CD4-positive, CD25-positive, alpha-beta regulatory T cell (primary cell): ENCODE measurements around the gene SLC26A4. TPM values are rescaled to one million over a fixed set of nuclear protein-coding genes. Genes with fewer than 3 reads are reported as not detected.

Experiments
- ATAC-seq, 2 donors: fragments of 150-1000 bp; cut with Tn5 transposase; one replicate each; pipeline ENCODE4 v1.10.0; 2021; ENCODE audit warnings: low read depth in 2 of 2, moderate number of reproducible peaks in 2 of 2, moderate library complexity in 1 of 2
- DNase-seq, 3 donors: peaks; one replicate each; pipeline versions ENCODE4 v3.0.0 to v3.0.0-alpha.2; 2012 to 2022; ENCODE audit warnings: mixed read lengths in 1 of 3
- H3K27ac ChIP-seq: one replicate; pipeline ENCODE4 v1.7.0; 2013; ENCODE audit warnings: mild to moderate bottlenecking, low read length; ENCODE audit not compliant: insufficient read depth, poor library complexity, severe bottlenecking
- H3K27me3 ChIP-seq: one replicate; pipeline ENCODE4 v1.7.0; 2013; ENCODE audit warnings: low read length; ENCODE audit not compliant: control insufficient read depth, insufficient read depth
- H3K36me3 ChIP-seq: one replicate; pipeline ENCODE4 v1.7.0; 2013; ENCODE audit warnings: mild to moderate bottlenecking, low read length, moderate library complexity; ENCODE audit not compliant: control insufficient read depth, insufficient read depth
- H3K4me1 ChIP-seq: 2 replicates; pipeline ENCODE4 v1.7.0; 2013; ENCODE audit warnings: mild to moderate bottlenecking, low read length; ENCODE audit not compliant: insufficient read depth, control insufficient read depth, poor library complexity, severe bottlenecking
- H3K4me3 ChIP-seq: one replicate; pipeline ENCODE4 v1.7.0; 2013; ENCODE audit warnings: low read depth, mild to moderate bottlenecking, low read length, moderate library complexity
- H3K9me3 ChIP-seq, 2 experiments: 1 replicate in 1 of 2; 2 replicates in 1 of 2; pipeline ENCODE4 v1.7.0; 2013; ENCODE audit warnings: low read length in 2 of 2, mild to moderate bottlenecking in 1 of 2, moderate library complexity in 1 of 2; ENCODE audit not compliant: control insufficient read depth in 2 of 2
- H3K27ac Mint-ChIP-seq, 3 donors: one replicate each; pipeline ENCODE4 v1.8.0; 2020 to 2022; ENCODE audit warnings: mild to moderate bottlenecking in 3 of 3, mixed read lengths in 3 of 3, moderate library complexity in 2 of 3
- H3K27me3 Mint-ChIP-seq: one replicate; pipeline ENCODE4 v1.8.0; 2022; ENCODE audit warnings: mild to moderate bottlenecking, mixed read lengths
- H3K36me3 Mint-ChIP-seq: one replicate; pipeline ENCODE4 v1.8.0; 2020; ENCODE audit warnings: mixed read lengths
- H3K4me1 Mint-ChIP-seq, 4 donors: one replicate each; pipeline ENCODE4 v1.8.0; 2020 to 2022; ENCODE audit warnings: mixed read lengths in 4 of 4, mild to moderate bottlenecking in 1 of 4
- H3K4me3 Mint-ChIP-seq, 4 donors: one replicate each; pipeline ENCODE4 v1.8.0; 2020 to 2022; ENCODE audit warnings: mild to moderate bottlenecking in 4 of 4, mixed read lengths in 4 of 4, moderate library complexity in 3 of 4
- H3K9me3 Mint-ChIP-seq, 7 donors: one replicate each; pipeline ENCODE4 v1.8.0; 2020 to 2022; ENCODE audit warnings: mixed read lengths in 7 of 7, mild to moderate bottlenecking in 3 of 7, moderate library complexity in 2 of 7
- polyA plus RNA-seq, 4 donors: library from polyadenylated mRNA; unstranded; fragments of 300-500 nt; fragmentation: Illumina TruSeq; gene quantifications; one replicate each; pipeline ENCODE4 v1.2.3, GENCODE V29; 2021
- total RNA-seq: library from RNA; stranded (reverse); gene quantifications from one replicate; pipeline ENCODE4 v1.2.3, GENCODE V29; 2022

SLC26A4 gene
- total and polyA plus RNA-seq, 5 donors from 2014 or later, result 0.10 to 0.21 (median 0.11) TPM; not detected in 2

DNA sequence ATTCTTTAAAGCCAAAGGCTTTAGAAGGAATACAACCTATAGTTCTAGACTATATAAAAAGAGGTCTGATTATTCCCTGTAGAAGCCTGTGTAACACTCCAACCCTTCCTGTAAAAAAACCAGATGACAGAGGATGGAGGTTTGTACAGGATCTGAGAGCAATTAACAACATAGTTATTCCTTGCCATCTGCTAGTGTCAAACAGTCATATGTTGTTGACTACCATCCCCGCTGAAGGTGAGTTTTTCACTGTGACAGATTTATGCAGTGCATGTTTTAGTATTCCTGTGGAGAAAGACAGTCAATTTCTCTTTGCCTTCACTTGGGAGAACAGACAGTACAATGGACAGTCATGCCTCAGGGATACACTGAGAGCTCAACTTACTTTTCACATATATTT is 19.0 kb upstream of the SLC26A4 start:
- H3K27ac ChIP-seq, result no peak overlapping the region
- no peak for ATAC-seq
- no peaks in the 10 kb centered on the region for H3K4me1 ChIP-seq
- H3K27me3 ChIP-seq, result peaks cover 3% of the 10 kb centered on the region
- Mint-ChIP-seq H3K27ac (no peak overlapping the region), H3K36me3 (no peaks in the 10 kb centered on the region), H3K4me1 (peaks cover 6 to 14% (median 12%) of the 10 kb centered on the region in 4 donors), H3K4me3 (no peak overlapping the region), H3K27me3 (peaks cover 29% of the 10 kb centered on the region), H3K9me3 (peaks cover 0 to 7% (median 4%) of the 10 kb centered on the region in 7 donors)
- H3K36me3 ChIP-seq, result no peaks in the 10 kb centered on the region
- no peak overlapping the region for H3K4me3 ChIP-seq
- H3K9me3 ChIP-seq, result no peaks in the 10 kb centered on the region
- DNase-seq, result no peak

DNA sequence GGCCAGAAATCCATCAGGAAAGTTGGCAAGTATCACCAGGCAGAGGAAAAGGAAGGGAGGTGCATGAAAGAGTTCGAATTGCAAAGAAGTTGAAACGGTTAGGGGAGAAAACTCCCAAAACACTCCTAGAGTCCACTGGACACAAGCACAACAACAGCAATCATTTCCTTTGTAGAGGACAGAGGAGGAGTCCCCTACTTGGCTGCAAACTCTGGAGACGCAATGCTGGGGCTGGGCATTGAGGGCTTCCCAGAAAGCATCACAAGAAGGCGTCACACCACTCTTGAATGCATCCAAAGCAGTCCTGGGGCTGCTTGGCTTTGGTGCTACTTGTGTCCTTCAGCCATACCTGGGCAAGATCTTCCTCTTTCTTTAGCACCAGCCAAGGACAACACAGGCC is 18.1 kb upstream of the SLC26A4 start:
- Histone ChIP-seq H3K9me3 (no peaks in the 10 kb centered on the region), H3K4me1 (no peaks in the 10 kb centered on the region), H3K27me3 (peaks cover 3% of the 10 kb centered on the region), H3K4me3 (no peak overlapping the region), H3K27ac (no peak overlapping the region), H3K36me3 (no peaks in the 10 kb centered on the region)
- ATAC-seq (no peak), DNase-seq (no peak)
- no peak overlapping the region for H3K27ac Mint-ChIP-seq
- peaks cover 29% of the 10 kb centered on the region for H3K27me3 Mint-ChIP-seq
- peaks cover 6 to 14% (median 12%) of the 10 kb centered on the region in 4 donors for H3K4me1 Mint-ChIP-seq
- peaks cover 0 to 8% (median 4%) of the 10 kb centered on the region in 7 donors for H3K9me3 Mint-ChIP-seq
- H3K36me3 Mint-ChIP-seq, result no peaks in the 10 kb centered on the region
- no peak overlapping the region for H3K4me3 Mint-ChIP-seq

DNA sequence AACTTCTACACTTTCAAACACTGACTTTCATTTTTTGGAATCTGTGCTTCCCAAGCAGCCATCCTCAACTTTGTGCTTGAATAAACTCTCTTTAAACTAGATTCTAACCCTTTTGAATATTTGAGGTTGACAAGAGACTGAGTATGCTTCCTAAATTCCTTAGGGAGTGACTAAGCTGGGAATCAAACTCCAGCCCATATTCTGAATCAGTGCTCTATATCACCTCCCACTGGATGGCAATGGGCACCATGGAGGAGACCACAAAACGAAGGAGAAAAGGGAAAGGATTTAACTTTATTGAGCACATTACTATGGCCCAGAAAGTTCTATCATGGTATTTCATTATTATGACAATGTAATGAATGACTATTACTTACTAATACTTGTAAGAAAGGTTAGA is 17.2 kb upstream of the SLC26A4 start:
- H3K36me3 ChIP-seq, result no peaks in the 10 kb centered on the region
- Mint-ChIP-seq H3K27me3 (peaks cover 29% of the 10 kb centered on the region), H3K36me3 (no peaks in the 10 kb centered on the region), H3K9me3 (peaks cover 0 to 8% (median 4%) of the 10 kb centered on the region in 7 donors), H3K4me3 (no peak overlapping the region), H3K4me1 (peaks cover 3 to 7% (median 6%) of the 10 kb centered on the region in 4 donors), H3K27ac (no peak overlapping the region)
- H3K27me3 ChIP-seq, result peaks cover 3% of the 10 kb centered on the region
- DNase-seq (no peak), ATAC-seq (no peak)
- no peaks in the 10 kb centered on the region for H3K4me1 ChIP-seq
- no peak overlapping the region for H3K27ac ChIP-seq
- no peaks in the 10 kb centered on the region for H3K9me3 ChIP-seq
- no peak overlapping the region for H3K4me3 ChIP-seq

DNA sequence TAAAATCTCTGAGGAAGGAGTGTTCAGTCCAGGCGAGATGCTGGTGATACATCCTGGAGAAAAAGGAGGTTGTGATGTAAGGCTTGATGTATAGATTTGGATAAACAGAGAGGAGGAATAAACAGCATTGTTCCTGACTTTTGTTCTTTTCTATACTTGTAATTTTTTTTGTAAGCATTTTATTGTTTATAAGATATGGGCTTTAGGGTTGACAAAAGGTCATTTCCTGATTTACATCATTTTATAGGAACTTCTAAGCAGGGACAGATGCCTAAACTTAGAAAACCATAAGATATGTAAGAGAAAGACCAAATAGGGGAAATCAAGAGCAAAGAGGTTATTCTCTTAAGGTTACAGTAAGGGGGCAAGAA is 16.7 kb upstream of the SLC26A4 start:
- no peaks in the 10 kb centered on the region for H3K36me3 ChIP-seq
- peaks cover 3% of the 10 kb centered on the region for H3K27me3 ChIP-seq
- Mint-ChIP-seq H3K9me3 (peaks cover 0 to 8% (median 4%) of the 10 kb centered on the region in 7 donors), H3K36me3 (no peaks in the 10 kb centered on the region), H3K4me3 (no peak overlapping the region), H3K4me1 (peaks cover 0 to 6% (median 1%) of the 10 kb centered on the region in 4 donors), H3K27ac (no peak overlapping the region), H3K27me3 (peaks cover 27% of the 10 kb centered on the region)
- H3K9me3 ChIP-seq, result no peaks in the 10 kb centered on the region
- ATAC-seq (no peak), DNase-seq (no peak)
- no peak overlapping the region for H3K27ac ChIP-seq
- no peaks in the 10 kb centered on the region for H3K4me1 ChIP-seq
- H3K4me3 ChIP-seq, result no peak overlapping the region

DNA sequence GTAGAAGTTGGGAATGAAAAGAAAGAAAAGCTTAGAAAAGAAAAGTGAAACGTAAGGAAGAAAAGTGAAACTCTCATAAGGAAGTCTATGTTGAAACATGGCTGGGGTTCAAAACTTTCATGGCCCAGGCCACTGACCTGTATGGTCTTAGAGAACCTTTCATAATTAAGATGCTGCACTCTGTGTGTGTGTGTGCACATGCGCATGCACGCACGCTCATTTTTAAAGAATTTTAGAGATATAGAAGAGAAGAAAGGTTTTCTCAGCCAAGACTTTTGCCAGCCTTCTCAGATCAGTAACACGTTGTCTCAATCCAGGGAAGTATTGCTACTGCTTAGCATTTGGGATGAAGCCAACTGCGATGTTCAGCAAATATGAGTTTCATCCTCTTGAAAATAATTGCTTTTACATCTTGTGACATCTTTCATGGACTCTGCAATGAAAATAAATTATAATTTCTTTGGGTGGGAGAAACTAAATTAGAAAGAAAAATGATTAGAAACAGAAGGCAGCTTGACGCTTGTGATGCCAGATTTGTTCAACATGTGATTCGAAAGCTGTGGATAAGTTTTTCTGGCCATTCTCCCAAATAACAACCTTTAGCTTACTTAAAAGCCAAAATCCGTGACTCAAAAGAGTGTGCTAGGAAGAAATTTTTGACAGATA is 16.2 kb upstream of the SLC26A4 start:
- Mint-ChIP-seq H3K4me1 (peaks cover 0 to 4% (median 1%) of the 10 kb centered on the region in 4 donors), H3K36me3 (no peaks in the 10 kb centered on the region), H3K9me3 (peaks cover 0 to 8% (median 4%) of the 10 kb centered on the region in 7 donors), H3K27me3 (peaks cover 25% of the 10 kb centered on the region), H3K4me3 (no peak overlapping the region), H3K27ac (no peak overlapping the region)
- H3K4me3 ChIP-seq, result no peak overlapping the region
- no peak overlapping the region for H3K27ac ChIP-seq
- ATAC-seq (no peak), DNase-seq (no peak)
- H3K9me3 ChIP-seq, result no peaks in the 10 kb centered on the region
- peaks cover 3% of the 10 kb centered on the region for H3K27me3 ChIP-seq
- no peaks in the 10 kb centered on the region for H3K4me1 ChIP-seq
- no peaks in the 10 kb centered on the region for H3K36me3 ChIP-seq

DNA sequence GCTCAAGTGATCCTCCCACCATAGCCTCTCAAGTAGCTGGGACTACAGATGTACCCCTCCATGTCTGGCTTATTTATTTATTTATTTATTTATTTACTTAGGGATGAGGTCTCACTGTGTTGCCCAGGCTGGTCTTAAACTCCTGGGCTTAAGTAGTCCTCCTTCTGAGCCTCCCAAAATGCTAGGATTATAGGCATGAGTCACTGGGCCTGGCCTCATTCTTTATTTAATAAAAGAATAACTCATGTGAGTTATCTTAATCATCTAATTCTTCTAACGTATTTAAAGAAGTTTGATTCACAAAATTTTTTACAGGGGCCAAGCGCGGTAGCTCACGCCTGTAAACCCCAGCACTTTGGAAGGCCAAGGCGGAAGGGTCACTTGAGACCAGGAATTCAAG is 8.0 kb upstream of the SLC26A4 start:
- DNase-seq (no peak), ATAC-seq (no peak)
- Mint-ChIP-seq H3K27me3 (peaks cover 23% of the 10 kb centered on the region), H3K9me3 (peaks cover 0 to 12% (median 0%) of the 10 kb centered on the region in 7 donors), H3K4me1 (peaks cover 0 to 3% (median 0%) of the 10 kb centered on the region in 4 donors), H3K4me3 (no peak overlapping the region), H3K27ac (no peak overlapping the region), H3K36me3 (peaks cover 6% of the 10 kb centered on the region)
- Histone ChIP-seq H3K27ac (no peak overlapping the region), H3K27me3 (no peaks in the 10 kb centered on the region), H3K4me3 (no peak overlapping the region), H3K4me1 (no peaks in the 10 kb centered on the region), H3K9me3 (no peaks in the 10 kb centered on the region), H3K36me3 (no peaks in the 10 kb centered on the region)

DNA sequence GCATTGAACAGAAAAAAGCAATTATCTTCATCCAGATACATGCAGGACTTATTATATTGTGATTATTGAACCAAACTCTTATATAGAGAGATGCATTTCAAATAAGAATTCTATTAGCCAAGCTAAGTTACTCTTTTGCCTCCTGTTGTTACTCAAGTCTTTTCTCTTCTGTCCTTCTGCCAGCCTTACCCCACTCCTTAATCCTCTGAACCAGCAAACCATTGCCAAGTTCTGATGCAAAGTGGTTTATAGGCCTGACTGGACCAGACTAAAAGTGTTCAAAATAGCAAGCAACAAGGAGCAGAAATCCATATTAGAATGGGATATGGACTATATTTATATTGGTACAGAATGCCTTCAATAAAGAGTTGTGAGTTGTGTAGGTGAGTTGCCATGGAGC is 2.2 kb upstream of the SLC26A4 start:
- Histone ChIP-seq H3K36me3 (no peaks in the 10 kb centered on the region), H3K4me3 (no peak overlapping the region), H3K4me1 (peaks cover 27% of the 10 kb centered on the region), H3K27ac (no peak overlapping the region), H3K27me3 (peaks cover 31% of the 10 kb centered on the region), H3K9me3 (no peaks in the 10 kb centered on the region)
- ATAC-seq (no peak), DNase-seq (no peak)
- H3K27ac Mint-ChIP-seq, result no peak overlapping the region
- peaks cover 9 to 24% (median 19%) of the 10 kb centered on the region in 4 donors for H3K4me1 Mint-ChIP-seq
- peaks cover 75% of the 10 kb centered on the region for H3K27me3 Mint-ChIP-seq
- no peak overlapping the region for H3K4me3 Mint-ChIP-seq
- peaks cover 6% of the 10 kb centered on the region for H3K36me3 Mint-ChIP-seq
- peaks cover 0 to 8% (median 0%) of the 10 kb centered on the region in 7 donors for H3K9me3 Mint-ChIP-seq

DNA sequence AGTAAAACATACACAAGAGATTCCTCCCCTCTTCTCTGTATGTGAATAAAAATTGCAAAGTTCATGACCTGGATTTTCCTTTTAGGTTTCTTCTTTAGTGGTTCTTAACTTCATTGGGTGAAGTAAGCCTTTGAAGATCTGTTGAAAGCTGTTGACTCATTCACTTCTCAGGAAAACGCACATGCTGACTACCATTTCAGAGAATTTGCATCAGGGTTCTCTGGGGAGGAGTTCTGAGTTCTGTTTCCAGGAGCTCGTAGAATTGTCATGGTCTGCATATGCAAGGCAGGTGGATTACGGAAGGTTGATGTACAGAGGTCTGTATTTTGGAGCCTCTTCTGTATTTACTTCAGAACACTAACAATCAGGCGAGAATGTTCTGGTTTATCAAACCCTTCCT is 962 bp upstream of the SLC26A4 start:
- H3K4me1 Mint-ChIP-seq, result peaks cover 9 to 24% (median 19%) of the 10 kb centered on the region in 4 donors
- Histone ChIP-seq H3K27me3 (peaks cover 32% of the 10 kb centered on the region), H3K4me3 (peak overlapping the region; percentile 27), H3K27ac (no peak overlapping the region), H3K36me3 (no peaks in the 10 kb centered on the region), H3K9me3 (no peaks in the 10 kb centered on the region), H3K4me1 (peaks cover 27% of the 10 kb centered on the region)
- peaks cover 80% of the 10 kb centered on the region for H3K27me3 Mint-ChIP-seq
- peak; percentile 78 to 83 for ATAC-seq
- peak overlapping the region; percentile 81 to 92 (median 86) for H3K4me3 Mint-ChIP-seq
- DNase-seq, result peak in 1 of 3 donors; percentile 94
- peaks cover 0 to 4% (median 0%) of the 10 kb centered on the region in 7 donors for H3K9me3 Mint-ChIP-seq
- H3K36me3 Mint-ChIP-seq, result peaks cover 6% of the 10 kb centered on the region
- H3K27ac Mint-ChIP-seq, result no peak overlapping the region
